Upper lobe of left lung (tissue), 6 donors: ENCODE results near the gene BTG1. TPM values are rescaled to one million over a fixed set of nuclear protein-coding genes. Genes with fewer than 3 reads are reported as not detected.

Source experiments
- ATAC-seq, 2 donors: fragments of 200-7000 bp; cut with Tn5 transposase; one replicate each; pipeline ENCODE4 v1.9.1; 2022; ENCODE audit warnings: mild to moderate bottlenecking in 2 of 2, moderate library complexity in 2 of 2; ENCODE audit not compliant: low FRiP score in 2 of 2
- DNase-seq, 2 donors: peaks; one replicate each; pipeline ENCODE4 v3.0.0-alpha.2; 2019 to 2020
- H3K27ac ChIP-seq, 4 donors: fragments of 200-600 bp; sonication (generic); one replicate each; pipeline ENCODE4 v1.5.1; 2016 to 2019
- H3K27me3 ChIP-seq, 4 donors: fragments of 200-600 bp; sonication (generic); one replicate each; pipeline ENCODE4 v1.5.1; 2017 to 2019
- H3K36me3 ChIP-seq, 4 donors: fragments of 200-600 bp; sonication (generic); one replicate each; pipeline ENCODE4 v1.5.1; 2016 to 2019
- H3K4me1 ChIP-seq, 4 donors: fragments of 200-600 bp; sonication (generic); one replicate each; pipeline ENCODE4 v1.5.1; 2018 to 2019
- H3K4me3 ChIP-seq, 4 donors: fragments of 200-600 bp; sonication (generic); one replicate each; pipeline ENCODE4 v1.5.1; 2017 to 2019; ENCODE audit warnings: mild to moderate bottlenecking in 2 of 4, moderate library complexity in 1 of 4
- H3K9me3 ChIP-seq, 4 donors: fragments of 200-600 bp; sonication (generic); one replicate each; pipeline ENCODE4 v1.5.1; 2018 to 2019
- EP300 ChIP-seq, 4 donors: sonication (generic); formaldehyde crosslinking; IDR thresholded peaks; one replicate each; pipeline ENCODE4 v1.5.1; 2017; ENCODE audit warnings: antibody characterized with exemption in 4 of 4, control low read depth in 2 of 4
- POLR2A ChIP-seq, 4 donors: fragments of 450-650 bp; IDR thresholded peaks; one replicate each; pipeline ENCODE4 v1.5.1; 2016 to 2017; ENCODE audit warnings: antibody characterized with exemption in 4 of 4, mild to moderate bottlenecking in 2 of 4
- POLR2AphosphoS5 ChIP-seq, 2 donors: sonication (generic); formaldehyde crosslinking; IDR thresholded peaks; one replicate each; pipeline ENCODE4 v1.5.1; 2017; ENCODE audit warnings: antibody characterized with exemption in 2 of 2
- WGBS, 2 donors: methylation state at CpG; one replicate each; pipeline ENCODE4 v1.1.5; 2017 to 2018; 5-methylcytosine and 5-hydroxymethylcytosine counted together
- total RNA-seq, 6 donors: library from RNA; depleted of rRNA in 4 of 6; stranded (reverse); fragments of >200 nt in 4 of 6; gene quantifications; one replicate each; pipeline versions ENCODE4 v1.1.0 to v1.2.1, GENCODE V29; 2016 to 2021
- TF ChIP-seq, protein P1 (sequence below), 6 experiments: fragments of 450-650 bp in 4 of 6; fragments of 200-600 bp in 2 of 6; sonication (generic) in 2 of 6; IDR thresholded peaks; one replicate each; pipeline ENCODE4 v1.5.1; 2016 to 2019; ENCODE audit warnings: antibody characterized with exemption in 6 of 6
- donor health status: DM: no; HTN: no; CAD: no; lungs with moderate emphysema.
- donor health status: DM: no; HTN: yes; CAD: no; lungs with severe emphysema.

Gene BTG1
- total RNA-seq, 6 donors from 2014 or later = 31.4 to 177 (median 87.0) TPM

DNA sequence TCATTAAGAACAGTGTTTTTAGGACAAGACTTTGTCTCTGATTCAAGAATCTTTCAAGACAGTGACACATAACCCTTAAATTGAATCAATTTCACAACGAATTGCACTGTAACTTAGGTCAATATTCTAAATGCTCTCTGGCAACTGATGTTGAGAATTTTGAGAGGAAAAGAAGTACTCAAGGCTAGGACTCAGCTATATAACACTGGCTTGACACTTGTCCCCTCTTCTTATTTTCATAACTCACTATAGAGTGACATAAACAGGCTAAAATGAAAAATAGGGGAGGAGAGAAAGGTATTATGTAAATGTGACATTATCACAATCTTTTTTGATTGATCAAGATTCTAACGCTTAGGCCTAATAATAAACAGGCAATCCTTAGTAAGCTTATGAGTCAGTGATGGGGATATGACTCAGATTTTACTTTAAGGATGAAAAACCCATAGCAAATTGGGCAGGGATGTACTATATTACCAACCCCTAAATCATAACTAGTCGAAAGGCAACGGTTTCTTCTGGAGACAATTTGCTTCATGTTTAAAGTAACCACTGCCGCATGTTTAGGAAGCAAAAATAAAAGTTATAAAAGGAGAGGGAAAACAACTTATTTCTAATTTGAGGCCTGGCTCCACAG is 10.9 kb downstream of the BTG1 start:
- 46 to 53% methylated on average over 5 of the region's 5 CpGs for WGBS, 2 donors

DNA sequence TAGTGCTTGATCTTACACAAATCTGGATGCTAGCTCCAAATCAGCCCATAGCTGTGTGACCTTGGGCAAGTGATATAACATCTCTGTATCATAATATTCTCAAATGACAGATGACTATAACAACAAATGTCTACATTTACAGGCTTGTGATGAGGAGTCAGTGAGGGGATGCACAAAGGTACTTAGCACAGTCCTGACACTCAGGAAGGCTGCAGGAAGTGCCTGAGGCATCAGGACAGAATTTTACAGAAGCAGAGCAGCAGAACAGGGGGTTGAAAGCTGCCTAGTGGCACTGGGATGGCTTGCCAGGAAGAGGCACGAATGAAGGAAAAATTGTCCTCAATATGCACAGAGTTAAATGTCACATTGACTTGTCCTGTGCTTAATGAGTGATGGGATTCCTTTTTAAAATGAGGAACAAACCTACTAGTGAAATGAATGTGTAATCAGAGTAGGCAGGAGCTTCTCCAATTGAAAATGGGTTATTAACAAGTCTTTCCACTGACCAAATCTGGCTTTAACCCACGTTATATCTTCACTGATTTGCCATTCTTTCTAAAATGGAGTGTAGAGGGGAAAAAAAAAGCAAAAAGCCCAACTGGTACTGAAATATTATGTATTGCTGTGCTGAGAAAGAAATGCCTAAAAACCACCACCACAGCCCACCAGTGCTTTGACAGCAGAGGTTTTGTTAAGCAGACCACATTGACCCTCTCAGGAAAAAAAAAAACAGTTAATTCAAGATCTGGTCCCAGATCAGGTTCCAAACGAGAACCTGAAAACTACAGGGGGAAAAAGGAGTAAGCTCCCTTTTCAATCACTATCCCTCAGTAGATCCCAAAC is 11.6 kb downstream of the BTG1 start:
- no peaks in the 10 kb centered on the region for H3K9me3 ChIP-seq
- WGBS, 2 donors = 21 to 24% methylated on average over 3 of the region's 3 CpGs
- ATAC-seq (peak in 1 of 2 donors; percentile 42), DNase-seq (no peak)
- no peaks in the 10 kb centered on the region for H3K36me3 ChIP-seq
- H3K4me1 ChIP-seq = peaks cover 63 to 74% (median 67%) of the 10 kb centered on the region in 4 donors
- no peak for TF ChIP-seq POLR2AphosphoS5 (IDR thresholded peaks at IDR 0.05)
- TF ChIP-seq POLR2A (IDR thresholded peaks at IDR 0.05) = no peak
- no peaks in the 10 kb centered on the region for H3K27me3 ChIP-seq
- peak overlapping the region in 1 of 4 donors; percentile 4 for H3K4me3 ChIP-seq
- H3K27ac ChIP-seq = peak overlapping the region; percentile 60 to 100 (median 99)

More for the DNA sequence above, 10.9 kb downstream of the BTG1 start:
- Histone ChIP-seq H3K27me3 (no peaks in the 10 kb centered on the region), H3K4me1 (peaks cover 63 to 74% (median 69%) of the 10 kb centered on the region in 4 donors), H3K4me3 (peak overlapping the region in 1 of 4 donors; percentile 8), H3K9me3 (no peaks in the 10 kb centered on the region), H3K36me3 (no peaks in the 10 kb centered on the region), H3K27ac (peak overlapping the region; percentile 60 to 100 (median 99))
- TF ChIP-seq EP300 (IDR thresholded peaks at IDR 0.05) (no peak), POLR2AphosphoS5 (IDR thresholded peaks at IDR 0.05) (no peak), POLR2A (IDR thresholded peaks at IDR 0.05) (no peak)
- TF ChIP-seq, protein P1, sequence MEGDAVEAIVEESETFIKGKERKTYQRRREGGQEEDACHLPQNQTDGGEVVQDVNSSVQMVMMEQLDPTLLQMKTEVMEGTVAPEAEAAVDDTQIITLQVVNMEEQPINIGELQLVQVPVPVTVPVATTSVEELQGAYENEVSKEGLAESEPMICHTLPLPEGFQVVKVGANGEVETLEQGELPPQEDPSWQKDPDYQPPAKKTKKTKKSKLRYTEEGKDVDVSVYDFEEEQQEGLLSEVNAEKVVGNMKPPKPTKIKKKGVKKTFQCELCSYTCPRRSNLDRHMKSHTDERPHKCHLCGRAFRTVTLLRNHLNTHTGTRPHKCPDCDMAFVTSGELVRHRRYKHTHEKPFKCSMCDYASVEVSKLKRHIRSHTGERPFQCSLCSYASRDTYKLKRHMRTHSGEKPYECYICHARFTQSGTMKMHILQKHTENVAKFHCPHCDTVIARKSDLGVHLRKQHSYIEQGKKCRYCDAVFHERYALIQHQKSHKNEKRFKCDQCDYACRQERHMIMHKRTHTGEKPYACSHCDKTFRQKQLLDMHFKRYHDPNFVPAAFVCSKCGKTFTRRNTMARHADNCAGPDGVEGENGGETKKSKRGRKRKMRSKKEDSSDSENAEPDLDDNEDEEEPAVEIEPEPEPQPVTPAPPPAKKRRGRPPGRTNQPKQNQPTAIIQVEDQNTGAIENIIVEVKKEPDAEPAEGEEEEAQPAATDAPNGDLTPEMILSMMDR (IDR thresholded peaks at IDR 0.05) = no peak
- ATAC-seq (peak in 1 of 2 donors; percentile 4), DNase-seq (no peak)

DNA sequence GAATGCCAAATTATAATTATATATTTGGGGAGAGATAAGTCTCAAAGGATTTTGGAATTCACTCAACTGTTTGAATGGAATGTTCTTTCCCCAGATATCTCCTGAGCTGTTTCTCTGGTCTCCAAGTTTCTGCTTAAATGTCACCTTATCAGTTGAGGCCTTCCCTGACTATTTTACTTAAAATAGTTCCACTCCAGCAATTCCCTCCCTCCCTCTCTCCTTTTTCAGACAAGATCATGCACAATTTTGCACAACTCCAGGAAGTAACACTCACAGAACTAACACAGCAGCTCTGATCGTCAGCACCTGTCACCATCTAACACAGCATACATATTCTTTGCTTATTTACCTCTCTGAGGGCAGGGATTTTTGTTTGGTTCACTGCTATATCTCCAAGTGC is 12.5 kb downstream of the BTG1 start:
- Histone ChIP-seq H3K36me3 (no peaks in the 10 kb centered on the region), H3K4me3 (no peak overlapping the region), H3K4me1 (peaks cover 66 to 80% (median 67%) of the 10 kb centered on the region in 4 donors), H3K27me3 (no peaks in the 10 kb centered on the region), H3K9me3 (no peaks in the 10 kb centered on the region), H3K27ac (peak overlapping the region; percentile 1 to 100 (median 72))
- no peak for TF ChIP-seq POLR2A (IDR thresholded peaks at IDR 0.05)
- TF ChIP-seq POLR2AphosphoS5 (IDR thresholded peaks at IDR 0.05) = peak; percentile 54 to 61
- WGBS, 2 donors = 0% methylated on average over 1 of the region's 1 CpG; no CpG with 5 or more reads in 1 of the 2 donors
- no peak for DNase-seq
- peak; percentile 24 to 39 for ATAC-seq

DNA sequence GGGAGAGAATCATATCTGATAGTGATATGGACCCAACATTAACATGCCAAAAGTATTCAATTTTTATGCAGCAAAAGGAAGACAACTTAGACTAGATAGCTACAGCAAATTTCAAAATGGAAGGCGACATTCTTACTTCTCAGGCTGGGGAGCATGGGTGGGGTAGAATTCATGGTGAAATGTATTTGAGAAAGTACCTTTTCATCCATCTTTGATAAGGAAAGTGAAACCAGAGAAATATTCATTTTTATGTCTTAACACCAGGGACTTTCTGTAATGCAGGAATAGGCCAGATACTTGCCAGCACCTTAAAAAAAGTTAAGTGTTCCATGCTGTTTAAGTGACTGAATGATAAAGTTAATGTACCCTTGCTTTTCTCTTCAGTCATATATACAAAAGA is 13.4 kb downstream of the BTG1 start:
- H3K4me3 ChIP-seq = no peak overlapping the region
- peak overlapping the region; percentile 46 to 100 (median 72) for H3K27ac ChIP-seq
- no peaks in the 10 kb centered on the region for H3K36me3 ChIP-seq
- no peaks in the 10 kb centered on the region for H3K27me3 ChIP-seq
- DNase-seq (no peak), ATAC-seq (no peak)
- no peaks in the 10 kb centered on the region for H3K9me3 ChIP-seq
- H3K4me1 ChIP-seq = peaks cover 59 to 78% (median 62%) of the 10 kb centered on the region in 4 donors
- TF ChIP-seq EP300 (IDR thresholded peaks at IDR 0.05) = no peak
- TF ChIP-seq POLR2AphosphoS5 (IDR thresholded peaks at IDR 0.05) = no peak
- no peak for TF ChIP-seq POLR2A (IDR thresholded peaks at IDR 0.05)
- TF ChIP-seq, protein P1 (IDR thresholded peaks at IDR 0.05) = no peak
- whole genome bisulfite sequencing, 2 donors = 58 to 79% methylated on average over 1 of the region's 1 CpG

DNA sequence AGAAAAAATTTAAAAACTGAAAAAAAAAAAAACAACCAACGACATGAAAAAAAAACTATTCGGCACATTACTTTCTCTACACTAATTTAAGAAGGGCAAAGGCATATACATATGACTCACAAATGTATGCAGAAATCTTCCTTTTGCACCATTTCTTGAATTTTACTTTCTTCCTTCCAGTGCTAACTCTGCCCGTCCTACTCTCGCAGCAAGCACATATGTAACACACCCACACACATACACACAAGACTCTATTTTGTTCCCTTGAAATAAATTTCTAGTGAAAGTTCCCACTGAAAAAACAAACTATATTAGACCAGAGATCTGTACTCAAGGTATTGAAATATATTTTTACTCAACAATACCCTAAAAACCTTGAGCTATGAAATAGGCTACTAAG is 14.6 kb downstream of the BTG1 start:
- H3K27ac ChIP-seq = peak overlapping the region in 2 of 4 donors; percentile 98 to 100
- H3K4me1 ChIP-seq = peaks cover 46 to 67% (median 51%) of the 10 kb centered on the region in 4 donors
- H3K9me3 ChIP-seq = no peaks in the 10 kb centered on the region
- TF ChIP-seq, protein P1 (IDR thresholded peaks at IDR 0.05) = no peak
- TF ChIP-seq POLR2A (IDR thresholded peaks at IDR 0.05) (no peak), EP300 (IDR thresholded peaks at IDR 0.05) (no peak), POLR2AphosphoS5 (IDR thresholded peaks at IDR 0.05) (no peak)
- no peaks in the 10 kb centered on the region for H3K36me3 ChIP-seq
- H3K27me3 ChIP-seq = no peaks in the 10 kb centered on the region
- no peak overlapping the region for H3K4me3 ChIP-seq
- ATAC-seq = no peak
- no peak for DNase-seq
- WGBS, 2 donors = 48 to 51% methylated on average over 4 of the region's 4 CpGs
